Upper lobe of left lung (tissue), 4 donors: ENCODE measurements around the gene ARHGEF19.

ENCODE experiments used
- CTCF ChIP-seq, 6 experiments: fragments of 450-650 bp in 4 of 6; fragments of 200-600 bp in 2 of 6; sonication (generic) in 2 of 6; IDR thresholded peaks; one replicate each; pipeline ENCODE4 v1.5.1; 2016 to 2019; ENCODE audit warnings: antibody characterized with exemption in 6 of 6
- POLR2A ChIP-seq, 4 donors: fragments of 450-650 bp; IDR thresholded peaks; one replicate each; pipeline ENCODE4 v1.5.1; 2016 to 2017; ENCODE audit warnings: antibody characterized with exemption in 4 of 4, mild to moderate bottlenecking in 2 of 4
- POLR2AphosphoS5 ChIP-seq, 2 donors: sonication (generic); formaldehyde crosslinking; IDR thresholded peaks; one replicate each; pipeline ENCODE4 v1.5.1; 2017; ENCODE audit warnings: antibody characterized with exemption in 2 of 2

- TF ChIP-seq CTCF (IDR thresholded peaks at IDR 0.05) (no peak), POLR2AphosphoS5 (IDR thresholded peaks at IDR 0.05) (no peak), POLR2A (IDR thresholded peaks at IDR 0.05) (no peak)
Observed at GRCh38 chr1:16156848-16157495, 55.5 kb downstream of the ARHGEF19 start.
